Measurements from ENCODE around the gene LACTBL1. TPM values are rescaled to one million over a fixed set of nuclear protein-coding genes. Genes with fewer than 3 reads are reported as not detected.

Gene LACTBL1
- total RNA-seq, 1 donor = not detected

DNA sequence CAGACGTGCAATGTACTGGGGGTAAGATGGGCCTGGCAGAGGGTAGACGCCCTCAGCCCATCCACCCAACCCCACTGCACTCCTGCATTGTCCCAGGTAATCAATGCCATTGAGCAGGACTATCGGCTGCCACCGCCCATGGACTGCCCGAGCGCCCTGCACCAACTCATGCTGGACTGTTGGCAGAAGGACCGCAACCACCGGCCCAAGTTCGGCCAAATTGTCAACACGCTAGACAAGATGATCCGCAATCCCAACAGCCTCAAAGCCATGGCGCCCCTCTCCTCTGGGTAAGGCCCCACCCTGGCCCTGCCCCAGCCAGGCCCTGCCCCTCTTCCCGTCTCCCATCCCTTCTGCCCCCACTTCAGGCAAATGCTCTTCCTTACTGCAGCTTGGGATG, 62.4 kb downstream of the LACTBL1 start:
- no peak overlapping the region for H2AFZ ChIP-seq (ENCODE audit: low read length)
- H3K4me1 ChIP-seq (ENCODE audit: insufficient read depth, low read length) = no peaks in the 10 kb centered on the region
- H3K4me3 ChIP-seq (ENCODE audit: insufficient read depth, low read length) = no peak overlapping the region
- H3K4me2 ChIP-seq (ENCODE audit: insufficient read depth, low read length) = no peak overlapping the region
- no peaks in the 10 kb centered on the region for H3K79me2 ChIP-seq (ENCODE audit: insufficient read depth, low read length)
- DNase-seq (ENCODE audit: insufficient read length, low spot score, missing footprints) = no peak
- H3K36me3 ChIP-seq (ENCODE audit: insufficient read depth, low read length) = no peaks in the 10 kb centered on the region
- no peaks in the 10 kb centered on the region for H3K27me3 ChIP-seq (ENCODE audit: insufficient read depth, low read length)
- no peak overlapping the region for H3K27ac ChIP-seq (ENCODE audit: low read depth, low read length)
- H3K9me3 ChIP-seq (ENCODE audit: low read depth, low read length) = no peaks in the 10 kb centered on the region
- TF ChIP-seq, protein P1, sequence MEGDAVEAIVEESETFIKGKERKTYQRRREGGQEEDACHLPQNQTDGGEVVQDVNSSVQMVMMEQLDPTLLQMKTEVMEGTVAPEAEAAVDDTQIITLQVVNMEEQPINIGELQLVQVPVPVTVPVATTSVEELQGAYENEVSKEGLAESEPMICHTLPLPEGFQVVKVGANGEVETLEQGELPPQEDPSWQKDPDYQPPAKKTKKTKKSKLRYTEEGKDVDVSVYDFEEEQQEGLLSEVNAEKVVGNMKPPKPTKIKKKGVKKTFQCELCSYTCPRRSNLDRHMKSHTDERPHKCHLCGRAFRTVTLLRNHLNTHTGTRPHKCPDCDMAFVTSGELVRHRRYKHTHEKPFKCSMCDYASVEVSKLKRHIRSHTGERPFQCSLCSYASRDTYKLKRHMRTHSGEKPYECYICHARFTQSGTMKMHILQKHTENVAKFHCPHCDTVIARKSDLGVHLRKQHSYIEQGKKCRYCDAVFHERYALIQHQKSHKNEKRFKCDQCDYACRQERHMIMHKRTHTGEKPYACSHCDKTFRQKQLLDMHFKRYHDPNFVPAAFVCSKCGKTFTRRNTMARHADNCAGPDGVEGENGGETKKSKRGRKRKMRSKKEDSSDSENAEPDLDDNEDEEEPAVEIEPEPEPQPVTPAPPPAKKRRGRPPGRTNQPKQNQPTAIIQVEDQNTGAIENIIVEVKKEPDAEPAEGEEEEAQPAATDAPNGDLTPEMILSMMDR (IDR thresholded peaks at IDR 0.05; ENCODE audit: extremely low read depth, low read depth, low read length) = no peak
- no peaks in the 10 kb centered on the region for H4K20me1 ChIP-seq (ENCODE audit: insufficient read depth, low read length)

DNA sequence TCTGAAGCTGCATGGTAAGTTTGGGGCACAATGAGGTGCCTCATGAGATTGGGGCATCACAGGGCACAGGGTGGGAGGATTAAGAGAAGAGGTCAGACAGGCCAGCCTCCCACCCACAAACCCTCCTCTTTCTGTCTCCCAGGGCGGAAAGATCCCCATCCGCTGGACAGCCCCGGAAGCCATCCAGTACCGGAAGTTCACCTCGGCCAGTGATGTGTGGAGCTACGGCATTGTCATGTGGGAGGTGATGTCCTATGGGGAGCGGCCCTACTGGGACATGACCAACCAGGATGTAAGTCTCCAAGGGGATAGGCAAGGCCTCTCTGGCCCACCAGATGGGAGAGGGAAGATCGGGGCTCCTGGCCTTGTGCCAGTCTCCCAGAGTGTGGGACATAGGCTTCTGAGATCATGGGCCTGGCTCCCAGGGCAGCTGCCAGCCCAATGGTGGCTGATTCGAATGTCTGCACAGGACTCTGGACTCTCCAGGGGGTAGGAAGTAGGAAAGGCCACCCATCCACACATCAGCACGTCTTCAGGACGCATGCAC, 63.7 kb downstream of the LACTBL1 start:
- Histone ChIP-seq H4K20me1 (ENCODE audit: insufficient read depth, low read length) (no peaks in the 10 kb centered on the region), H3K36me3 (ENCODE audit: insufficient read depth, low read length) (no peaks in the 10 kb centered on the region), H3K79me2 (ENCODE audit: insufficient read depth, low read length) (no peaks in the 10 kb centered on the region)

DNA sequence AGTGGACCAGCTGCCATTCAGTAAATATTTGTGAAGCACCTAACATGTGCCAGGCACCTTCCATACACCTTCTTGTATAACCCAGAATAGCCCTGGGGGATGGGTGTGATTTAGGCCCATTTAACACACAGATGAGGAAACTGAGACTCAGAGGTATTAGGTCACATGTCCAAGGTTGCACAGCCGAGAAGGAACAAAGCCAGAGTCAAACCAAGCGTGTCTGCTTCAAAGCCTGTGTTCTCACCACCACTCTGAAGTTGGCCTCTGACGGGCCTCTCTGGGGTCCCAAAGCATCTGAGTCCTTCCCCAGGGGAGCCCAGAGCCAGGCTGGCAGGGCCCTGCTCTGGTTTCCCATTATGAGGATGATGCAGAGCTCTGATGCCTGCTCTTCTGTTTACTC, 65.1 kb downstream of the LACTBL1 start:
- no peak overlapping the region for H3K4me3 ChIP-seq (ENCODE audit: insufficient read depth, low read length)
- no peaks in the 10 kb centered on the region for H3K36me3 ChIP-seq (ENCODE audit: insufficient read depth, low read length)
- DNase-seq (ENCODE audit: insufficient read length, low spot score, missing footprints) = no peak
- no peaks in the 10 kb centered on the region for H4K20me1 ChIP-seq (ENCODE audit: insufficient read depth, low read length)
- H3K4me2 ChIP-seq (ENCODE audit: insufficient read depth, low read length) = no peak overlapping the region
- H3K79me2 ChIP-seq (ENCODE audit: insufficient read depth, low read length) = no peaks in the 10 kb centered on the region
- TF ChIP-seq, protein P1 (IDR thresholded peaks at IDR 0.05; ENCODE audit: extremely low read depth, low read depth, low read length) = no peak
- H3K27me3 ChIP-seq (ENCODE audit: insufficient read depth, low read length) = no peaks in the 10 kb centered on the region
- H3K27ac ChIP-seq (ENCODE audit: low read depth, low read length) = no peak overlapping the region
- no peaks in the 10 kb centered on the region for H3K9me3 ChIP-seq (ENCODE audit: low read depth, low read length)
- H2AFZ ChIP-seq (ENCODE audit: low read length) = no peak overlapping the region
- H3K4me1 ChIP-seq (ENCODE audit: insufficient read depth, low read length) = peaks cover 5% of the 10 kb centered on the region

More for the DNA sequence above, 63.7 kb downstream of the LACTBL1 start:
- Histone ChIP-seq H3K4me1 (ENCODE audit: insufficient read depth, low read length) (no peaks in the 10 kb centered on the region), H2AFZ (ENCODE audit: low read length) (no peak overlapping the region), H3K27ac (ENCODE audit: low read depth, low read length) (no peak overlapping the region), H3K4me3 (ENCODE audit: insufficient read depth, low read length) (no peak overlapping the region), H3K27me3 (ENCODE audit: insufficient read depth, low read length) (no peaks in the 10 kb centered on the region), H3K4me2 (ENCODE audit: insufficient read depth, low read length) (no peak overlapping the region), H3K9me3 (ENCODE audit: low read depth, low read length) (no peaks in the 10 kb centered on the region)
- DNase-seq (ENCODE audit: insufficient read length, low spot score, missing footprints) = no peak
- TF ChIP-seq, protein P1 (IDR thresholded peaks at IDR 0.05; ENCODE audit: extremely low read depth, low read depth, low read length) = no peak

DNA sequence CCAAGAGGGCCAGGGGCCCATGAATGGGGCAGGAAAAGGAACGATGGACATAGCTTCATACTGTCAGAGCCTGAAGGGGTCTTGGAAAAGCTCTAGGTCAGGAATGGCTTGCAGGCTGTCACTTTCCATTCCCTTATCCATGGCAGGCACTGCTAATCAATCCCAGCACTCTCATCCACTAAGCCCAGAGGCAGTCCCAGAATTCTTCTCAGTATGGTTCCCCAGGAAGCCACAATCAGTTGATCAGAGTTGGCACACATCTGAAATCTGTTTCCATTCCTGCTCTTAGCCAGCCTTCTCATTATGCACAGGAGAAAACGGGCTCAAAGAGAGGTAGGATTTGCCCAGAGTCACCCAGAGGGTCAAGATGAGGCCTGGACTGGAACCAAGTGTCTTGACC, 65.7 kb downstream of the LACTBL1 start:
- Histone ChIP-seq H3K4me1 (ENCODE audit: insufficient read depth, low read length) (peaks cover 5% of the 10 kb centered on the region), H3K27ac (ENCODE audit: low read depth, low read length) (no peak overlapping the region), H3K36me3 (ENCODE audit: insufficient read depth, low read length) (no peaks in the 10 kb centered on the region), H4K20me1 (ENCODE audit: insufficient read depth, low read length) (no peaks in the 10 kb centered on the region), H3K27me3 (ENCODE audit: insufficient read depth, low read length) (no peaks in the 10 kb centered on the region), H3K4me2 (ENCODE audit: insufficient read depth, low read length) (no peak overlapping the region), H3K79me2 (ENCODE audit: insufficient read depth, low read length) (no peaks in the 10 kb centered on the region), H3K4me3 (ENCODE audit: insufficient read depth, low read length) (no peak overlapping the region), H3K9me3 (ENCODE audit: low read depth, low read length) (no peaks in the 10 kb centered on the region), H2AFZ (ENCODE audit: low read length) (no peak overlapping the region)
- DNase-seq (ENCODE audit: insufficient read length, low spot score, missing footprints) = no peak
- TF ChIP-seq, protein P1 (IDR thresholded peaks at IDR 0.05; ENCODE audit: extremely low read depth, low read depth, low read length) = no peak

All from osteoblast (primary cell).